Heart right ventricle (tissue), 16 donors: ENCODE results near the gene ZFP14. TPM values are rescaled to one million over a fixed set of nuclear protein-coding genes. Genes with fewer than 3 reads are reported as not detected.
A peak's percentile ranks its signal among the peaks of the same experiment; 100 is the strongest.

ENCODE experiments used
- ATAC-seq, 8 donors: fragments of 200-7000 bp; cut with Tn5 transposase; one replicate each; pipeline ENCODE4 v1.9.1; 2020; ENCODE audit warnings: mild to moderate bottlenecking in 8 of 8, moderate library complexity in 8 of 8, moderate number of reproducible peaks in 1 of 8
- DNase-seq, 2 donors: peaks; one replicate each; pipeline ENCODE4 v3.0.0-alpha.2; 2020
- H3K27ac ChIP-seq, 10 donors: fragments of 200-600 bp; sonication (generic) in 2 of 10; one replicate each; pipeline versions ENCODE4 v1.5.0 to v1.8.0; 2020 to 2022; ENCODE audit warnings: mild to moderate bottlenecking in 3 of 10
- H3K27me3 ChIP-seq, 7 donors: fragments of 200-600 bp; one replicate each; pipeline ENCODE4 v1.8.0; 2021 to 2022; ENCODE audit warnings: mild to moderate bottlenecking in 2 of 7
- H3K36me3 ChIP-seq, 9 donors: fragments of 200-600 bp; sonication (generic) in 1 of 9; one replicate each; pipeline versions ENCODE4 v1.5.0 to v1.8.0; 2020 to 2022; ENCODE audit warnings: mild to moderate bottlenecking in 2 of 9
- H3K4me1 ChIP-seq, 9 donors: fragments of 200-600 bp; sonication (generic) in 1 of 9; one replicate each; pipeline versions ENCODE4 v1.5.0 to v1.8.0; 2020 to 2022; ENCODE audit warnings: mild to moderate bottlenecking in 4 of 9
- H3K4me3 ChIP-seq, 10 donors: fragments of 200-600 bp; sonication (generic) in 2 of 10; one replicate each; pipeline versions ENCODE4 v1.5.0 to v1.8.0; 2020 to 2022; ENCODE audit warnings: mild to moderate bottlenecking in 7 of 10, moderate library complexity in 2 of 10
- H3K9me3 ChIP-seq, 11 donors: fragments of 200-600 bp in 10 of 11; sonication (generic) in 2 of 11; one replicate each; pipeline versions ENCODE4 v1.5.0 to v1.8.0; 2013 to 2022; ENCODE audit warnings: mild to moderate bottlenecking in 2 of 11, control low read depth in 1 of 11, moderate library complexity in 1 of 11
- WGBS, 2 donors: extraction: QIAGEN DNeasy Blood & Tissue Kit; methylation state at CpG; one replicate each; pipeline ENCODE4 v1.1.7; 2013; ENCODE audit warnings: inconsistent platforms in 1 of 2; 5-methylcytosine and 5-hydroxymethylcytosine counted together
- intact Hi-C, 10 donors: fragments of 100-400 bp; cut with DNase I; formaldehyde crosslinking; loops; one replicate each; pipeline versions ENCODE4 v1.11.1 to v1.14.2; 2022
- polyA plus RNA-seq, 2 donors: library from polyadenylated mRNA; stranded (reverse); fragments of 200-250 nt; gene quantifications; one replicate each; pipeline ENCODE4 v1.2.3, GENCODE V29; 2013
- total RNA-seq, 10 donors: library from RNA; stranded (reverse); fragmentation: NEBNext Ultra II Directional in 3 of 10; extraction: Animal tissue kit (Norgen Biotek cat#: 25700) in 3 of 10; gene quantifications; one replicate each; pipeline versions ENCODE4 v1.2.1 to v1.2.4, GENCODE V29; 2021 to 2023
- TF ChIP-seq, protein P1 (sequence below), 9 donors: fragments of 200-600 bp; sonication (generic) in 2 of 9; IDR thresholded peaks; one replicate each; pipeline versions ENCODE4 v1.5.0 to v1.8.0; 2021 to 2022; ENCODE audit warnings: antibody characterized with exemption in 9 of 9, mild to moderate bottlenecking in 5 of 9, moderate library complexity in 1 of 9
- donor health status: Arrhythmogenic right ventricular cardiomyopathy.
- donor health status: ischemic (EF 13 %, LVEDD 7.1; RV severe dilation, severe dysfunction).
- donor health status: healthy with polysubstance abuse.
- donor health status: DM: no; HTN: yes; CAD: no.
- donor health status: DM: no; HTN: no; CAD: no.
- donor health status: ischemic (EF 25% LVEDD 6.9; RV normal size, moderate dysfunction).
- donor health status: ischemic (EF 25% LVEDD 5.7; RV mildly dilated, moderate dysfunction).
- donor health status: healthy.
- donor health status: DM: yes; HTN: yes; CAD: no.
- donor health status: Ischemic cardiomyopathy.
- donor health status: ischemic (EF 35%, LVEDD 5.7; RV mildly dilated, moderate dysfunction).
- donor health status: nonischemic (EF 11% LVEDD 7.7; RV severe dilation, severe dysfunction).
- donor health status: DM: yes; HTN: yes; CAD: no.
- donor health status: PGD.
- donor health status: ischemic (EF 29% LVEDD 5.4; RV normal size, mild dysfunction).
- donor health status: nonischemic (EF 23%, LVEDD 6.1; RV moderate dilation, normal function).

ZFP14 gene
- total and polyA plus RNA-seq, 12 donors = 0.62 to 4.0 (median 2.4) TPM

DNA sequence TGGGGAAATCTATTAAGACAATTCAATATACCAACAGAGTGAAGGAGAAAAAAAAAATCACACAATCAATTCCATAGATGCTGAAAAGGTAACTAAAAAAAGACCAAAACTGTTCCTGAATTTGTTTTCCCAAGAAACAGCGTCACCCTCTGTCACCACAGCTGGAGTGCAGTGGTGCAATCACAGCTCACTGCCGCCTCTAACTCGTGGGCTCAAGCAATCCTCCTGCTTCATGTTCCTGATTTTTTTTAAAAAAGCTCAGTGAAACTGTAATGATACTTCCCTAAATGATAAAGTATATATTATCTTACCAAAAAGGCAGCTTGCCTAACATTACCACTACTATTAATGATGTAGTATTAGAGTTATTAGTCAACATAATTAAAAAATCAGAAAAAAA lies 19.6 kb upstream of the ZFP14 start:
- H3K27ac ChIP-seq = no peak overlapping the region
- ATAC-seq (no peak), DNase-seq (no peak)
- TF ChIP-seq, protein P1, sequence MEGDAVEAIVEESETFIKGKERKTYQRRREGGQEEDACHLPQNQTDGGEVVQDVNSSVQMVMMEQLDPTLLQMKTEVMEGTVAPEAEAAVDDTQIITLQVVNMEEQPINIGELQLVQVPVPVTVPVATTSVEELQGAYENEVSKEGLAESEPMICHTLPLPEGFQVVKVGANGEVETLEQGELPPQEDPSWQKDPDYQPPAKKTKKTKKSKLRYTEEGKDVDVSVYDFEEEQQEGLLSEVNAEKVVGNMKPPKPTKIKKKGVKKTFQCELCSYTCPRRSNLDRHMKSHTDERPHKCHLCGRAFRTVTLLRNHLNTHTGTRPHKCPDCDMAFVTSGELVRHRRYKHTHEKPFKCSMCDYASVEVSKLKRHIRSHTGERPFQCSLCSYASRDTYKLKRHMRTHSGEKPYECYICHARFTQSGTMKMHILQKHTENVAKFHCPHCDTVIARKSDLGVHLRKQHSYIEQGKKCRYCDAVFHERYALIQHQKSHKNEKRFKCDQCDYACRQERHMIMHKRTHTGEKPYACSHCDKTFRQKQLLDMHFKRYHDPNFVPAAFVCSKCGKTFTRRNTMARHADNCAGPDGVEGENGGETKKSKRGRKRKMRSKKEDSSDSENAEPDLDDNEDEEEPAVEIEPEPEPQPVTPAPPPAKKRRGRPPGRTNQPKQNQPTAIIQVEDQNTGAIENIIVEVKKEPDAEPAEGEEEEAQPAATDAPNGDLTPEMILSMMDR (IDR thresholded peaks at IDR 0.05) = no peak
- H3K4me1 ChIP-seq = no peaks in the 10 kb centered on the region
- WGBS, 2 donors = 97 to 98% methylated on average over 3 of the region's 3 CpGs
- peaks cover 0 to 100% (median 83%) of the 10 kb centered on the region in 9 donors for H3K36me3 ChIP-seq
- peaks cover 0 to 89% (median 27%) of the 10 kb centered on the region in 11 donors for H3K9me3 ChIP-seq
- no peak overlapping the region for H3K4me3 ChIP-seq
- no peaks in the 10 kb centered on the region for H3K27me3 ChIP-seq
- intact Hi-C loops = no loop called here

DNA sequence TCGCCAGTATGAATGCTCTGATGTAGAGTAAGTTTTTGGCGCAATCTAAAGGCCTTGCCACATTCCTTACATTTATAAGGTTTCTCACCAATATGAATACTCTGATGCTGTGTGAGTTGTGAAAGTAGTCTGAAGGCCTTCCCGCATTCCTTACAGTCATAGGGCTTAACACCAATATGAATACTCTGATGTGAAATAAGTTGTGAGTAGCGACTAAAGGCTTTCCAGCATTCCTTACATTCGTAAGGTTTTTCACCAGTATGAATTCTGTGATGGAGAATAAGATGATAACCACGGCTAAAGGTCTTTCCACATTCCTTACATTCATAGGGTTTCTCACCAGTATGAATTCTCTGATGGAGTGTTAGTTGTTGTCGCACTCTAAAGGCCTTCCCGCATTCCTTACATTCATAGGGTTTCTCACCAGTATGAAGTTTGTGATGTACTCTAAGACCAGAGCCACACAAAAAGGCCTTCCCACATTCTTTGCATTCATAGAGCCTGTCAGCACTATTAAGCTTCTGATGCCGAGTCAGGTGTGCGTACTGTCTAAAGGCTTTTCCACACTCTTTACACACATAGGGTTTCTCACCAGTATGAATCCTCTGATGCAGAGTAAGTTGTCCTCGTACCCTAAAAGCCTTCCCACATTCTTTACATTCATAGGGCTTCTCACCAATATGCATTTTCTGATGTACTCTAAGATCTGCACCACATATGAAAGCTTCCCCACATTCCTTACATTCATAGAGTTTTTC lies 14.1 kb upstream of the ZFP14 start:
- TF ChIP-seq, protein P1 (IDR thresholded peaks at IDR 0.05) = no peak
- Histone ChIP-seq H3K4me1 (no peaks in the 10 kb centered on the region), H3K27ac (no peak overlapping the region), H3K27me3 (no peaks in the 10 kb centered on the region), H3K9me3 (peaks cover 0 to 100% (median 67%) of the 10 kb centered on the region in 11 donors), H3K4me3 (no peak overlapping the region), H3K36me3 (peaks cover 0 to 71% (median 58%) of the 10 kb centered on the region in 9 donors)
- ATAC-seq (no peak), DNase-seq (no peak)
- intact Hi-C loops = no loop called here
- WGBS, 2 donors = 96 to 98% methylated on average over 11 of the region's 11 CpGs

DNA sequence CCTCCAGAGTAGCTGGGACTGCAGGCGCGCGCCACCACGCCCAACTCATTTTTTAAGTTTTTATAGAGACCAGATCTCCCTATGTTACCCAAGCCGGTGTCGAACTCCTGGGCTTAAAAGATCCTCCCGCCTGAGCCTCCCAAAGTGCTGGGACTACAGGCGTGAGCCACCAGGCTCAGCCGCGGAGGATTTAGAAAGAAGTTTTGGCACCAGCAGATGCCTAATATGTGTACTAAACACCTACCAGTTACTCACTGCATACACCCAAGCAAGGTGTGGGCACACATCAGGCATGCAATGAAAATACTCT lies 464 bp upstream of the ZFP14 start:
- Histone ChIP-seq H3K27ac (peak overlapping the region in 9 of 10 donors; percentile 76 to 92 (median 83)), H3K4me1 (peaks cover 7 to 22% (median 11%) of the 10 kb centered on the region in 9 donors), H3K27me3 (no peaks in the 10 kb centered on the region), H3K9me3 (peaks cover 0 to 24% (median 0%) of the 10 kb centered on the region in 11 donors), H3K36me3 (peaks cover 0 to 2% (median 0%) of the 10 kb centered on the region in 9 donors), H3K4me3 (peak overlapping the region; percentile 54 to 86 (median 71))
- DNase-seq (no peak), ATAC-seq (no peak)
- TF ChIP-seq, protein P1 (IDR thresholded peaks at IDR 0.05) = no peak
- WGBS, 2 donors = 56 to 59% methylated on average over 10 of the region's 10 CpGs
- intact Hi-C loops = loop anchor here in 2 of 10 donors (2.0 to 5.0 kb wide), 3 partner anchors 39 to 49 kb away; partner anchors contain the start of gene ZFP82 (in 1 of the 2)

DNA sequence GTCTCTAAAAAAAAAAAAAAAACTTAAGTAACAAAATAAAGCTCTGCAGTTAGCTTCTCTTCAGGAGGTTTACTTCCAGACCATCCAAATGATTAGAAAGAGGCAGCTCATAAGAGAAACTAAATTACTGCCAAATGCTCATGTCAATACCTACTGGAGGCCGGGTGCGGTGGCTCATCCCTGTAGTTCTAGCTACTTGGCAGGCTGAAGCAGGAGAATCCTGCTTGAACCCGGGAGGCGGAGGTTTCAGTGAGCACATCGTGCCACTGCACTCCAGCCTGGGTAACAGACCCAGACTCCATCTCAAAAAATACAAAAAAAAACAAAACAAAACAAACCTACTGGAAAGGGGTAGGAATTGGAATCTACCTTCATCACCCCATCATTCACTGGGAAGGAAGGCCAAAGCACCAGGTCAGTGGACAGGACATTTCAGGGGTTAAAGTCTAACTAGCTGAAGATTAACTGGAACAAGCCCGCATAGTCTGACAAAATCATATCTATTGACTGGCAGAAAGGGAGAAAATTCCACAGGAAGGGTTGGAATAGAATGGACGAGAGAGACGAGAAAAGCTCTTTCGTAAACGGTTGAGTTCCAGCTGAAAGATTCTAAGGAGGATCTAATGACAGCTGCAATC lies 1.3 kb downstream of the ZFP14 start:
- Histone ChIP-seq H3K27me3 (no peaks in the 10 kb centered on the region), H3K4me3 (peak overlapping the region in 9 of 10 donors; percentile 54 to 86 (median 74)), H3K4me1 (peaks cover 7 to 22% (median 11%) of the 10 kb centered on the region in 9 donors), H3K9me3 (peaks cover 0 to 19% (median 0%) of the 10 kb centered on the region in 11 donors), H3K27ac (peak overlapping the region in 7 of 10 donors; percentile 77 to 92 (median 84)), H3K36me3 (peaks cover 0 to 7% (median 0%) of the 10 kb centered on the region in 9 donors)
- TF ChIP-seq, protein P1 (IDR thresholded peaks at IDR 0.05) = no peak
- 51 to 57% methylated on average over 10 of the region's 10 CpGs for WGBS, 2 donors
- DNase-seq (no peak), ATAC-seq (no peak)
- intact Hi-C loops = loop anchor here in 2 of 10 donors (2.0 to 5.0 kb wide), 3 partner anchors 41 to 47 kb away; partner anchors contain the start of gene ZFP82 (in 1 of the 2)
